HL-60/S4 treated with retinoic acid at 250 ng/mL for 4 days and 3 days (cell line): ENCODE measurements around the gene RAB32.

ENCODE experiments used
- in situ Hi-C: fragments of 300-500 bp; cut with MboI; formaldehyde crosslinking; loops from 2 replicates; pipeline ENCODE4 v1.7.0; 2022; ENCODE audit warnings: low sequenced_read_pairs

The RAB32 gene

DNA sequence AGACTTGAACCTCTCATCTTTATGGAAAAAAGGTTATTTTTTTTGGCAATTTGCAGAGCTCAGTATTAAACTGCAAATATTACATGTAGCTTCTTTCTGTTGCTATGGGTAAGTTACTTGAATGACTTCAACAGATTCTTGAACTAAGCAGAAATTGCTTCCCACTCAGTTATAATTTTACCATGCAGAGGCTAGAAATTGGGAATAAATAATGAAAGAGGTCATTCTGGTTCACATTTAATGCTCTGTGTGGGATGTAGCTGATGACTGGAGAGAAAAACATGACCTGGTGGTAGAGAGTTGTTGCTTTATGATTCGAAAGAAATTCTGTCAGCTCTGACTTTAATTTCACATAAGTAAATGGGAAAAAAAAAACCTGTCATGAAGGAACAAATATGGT lies 38.3 kb downstream of the RAB32 start:
- in situ Hi-C loops: no loop called here

DNA sequence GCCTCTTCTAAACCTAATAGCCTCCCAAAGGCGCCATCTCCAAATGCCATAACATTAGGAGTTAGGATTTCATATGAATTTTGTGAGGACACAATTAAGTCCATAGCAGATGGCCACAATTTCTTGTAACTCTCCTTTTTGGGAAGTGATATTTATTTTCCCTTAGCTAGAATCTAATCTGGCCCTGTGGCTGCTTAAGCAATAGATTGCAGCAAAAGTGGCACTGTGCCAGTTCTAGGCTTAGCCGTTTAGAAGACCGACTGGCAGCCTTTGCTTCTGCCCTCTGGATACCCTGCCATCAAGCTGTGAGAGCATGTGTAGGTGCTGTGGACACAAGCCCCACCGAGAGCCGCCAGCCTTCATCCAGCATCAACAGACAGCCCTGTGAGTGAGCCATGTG lies 39.2 kb downstream of the RAB32 start:
- in situ Hi-C loops: no loop called here

DNA sequence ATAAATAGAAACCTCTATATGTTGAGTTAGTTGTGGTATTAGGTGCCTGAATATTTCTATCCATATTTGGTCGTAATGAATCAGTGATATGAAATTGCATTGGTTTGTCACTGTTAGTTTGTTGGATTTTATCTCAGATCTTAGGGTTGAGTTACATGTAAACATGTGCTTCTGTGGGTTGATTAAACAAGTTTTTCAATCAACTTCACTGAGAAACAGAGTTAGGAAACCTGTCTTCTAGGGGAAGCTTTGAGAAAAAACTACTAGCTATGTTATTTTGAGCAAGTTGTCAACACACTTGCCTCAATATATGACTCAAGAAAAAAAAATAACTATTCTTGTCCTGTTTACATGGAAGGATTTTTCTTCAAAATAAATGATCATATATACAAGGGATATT lies 40.3 kb downstream of the RAB32 start:
- in situ Hi-C loops: no loop called here

DNA sequence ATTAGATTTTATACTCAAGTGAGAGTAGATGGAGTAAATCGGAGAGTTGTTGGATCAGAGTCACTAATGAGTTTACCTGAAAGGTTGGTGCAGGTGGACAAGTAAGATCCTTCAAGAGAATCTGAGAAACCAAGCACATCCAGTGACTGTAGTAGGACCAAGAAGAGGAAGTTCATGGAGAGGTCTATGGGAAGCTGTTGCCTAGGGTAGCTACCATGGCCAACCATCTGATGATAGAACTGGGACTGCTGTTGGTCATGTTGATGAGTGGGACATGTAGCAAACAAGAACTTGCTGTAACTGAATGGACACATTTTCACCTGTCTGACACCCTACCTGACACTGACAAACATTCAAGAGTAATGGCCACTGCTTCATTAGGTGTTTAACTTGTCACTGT lies 43.8 kb downstream of the RAB32 start:
- in situ Hi-C loops: no loop called here

DNA sequence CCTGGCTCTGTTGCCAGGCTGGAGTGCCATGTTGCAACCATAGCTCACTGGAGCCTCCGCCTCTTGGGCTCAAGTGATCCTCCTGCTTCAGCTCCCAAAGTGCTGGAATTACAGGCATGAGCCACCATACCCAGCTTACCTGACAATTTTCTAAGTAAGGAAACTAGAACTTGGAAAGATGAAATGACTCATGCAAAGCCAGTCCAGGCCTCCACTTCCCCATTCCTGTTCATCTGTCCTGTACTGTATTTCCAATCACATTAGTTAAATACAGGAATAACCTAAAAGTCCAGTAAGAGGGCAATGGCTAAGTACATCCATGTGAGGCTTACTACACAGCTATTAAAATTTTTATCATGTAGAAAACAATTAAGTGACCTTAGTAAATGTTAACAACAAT lies 46.9 kb downstream of the RAB32 start:
- in situ Hi-C loops: no loop called here

DNA sequence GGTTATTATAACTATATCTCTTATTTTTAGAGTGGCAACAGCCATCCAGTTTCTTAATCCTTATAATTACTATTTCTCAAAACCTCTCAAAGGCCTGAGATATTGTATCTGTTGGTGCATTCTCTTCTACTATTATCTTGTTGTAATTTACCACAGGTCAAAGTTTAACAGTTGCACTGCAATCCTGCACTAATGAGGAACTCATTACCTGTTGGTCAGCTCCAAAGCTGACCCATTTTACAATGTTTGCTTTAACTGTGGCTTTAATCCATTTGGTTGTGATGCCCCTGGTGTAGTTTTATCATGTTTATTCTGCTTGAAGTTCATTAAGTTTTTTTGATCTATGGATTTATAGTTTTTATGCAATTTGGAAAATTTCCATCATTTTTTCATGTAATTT lies 48.8 kb downstream of the RAB32 start:
- in situ Hi-C loops: no loop called here

DNA sequence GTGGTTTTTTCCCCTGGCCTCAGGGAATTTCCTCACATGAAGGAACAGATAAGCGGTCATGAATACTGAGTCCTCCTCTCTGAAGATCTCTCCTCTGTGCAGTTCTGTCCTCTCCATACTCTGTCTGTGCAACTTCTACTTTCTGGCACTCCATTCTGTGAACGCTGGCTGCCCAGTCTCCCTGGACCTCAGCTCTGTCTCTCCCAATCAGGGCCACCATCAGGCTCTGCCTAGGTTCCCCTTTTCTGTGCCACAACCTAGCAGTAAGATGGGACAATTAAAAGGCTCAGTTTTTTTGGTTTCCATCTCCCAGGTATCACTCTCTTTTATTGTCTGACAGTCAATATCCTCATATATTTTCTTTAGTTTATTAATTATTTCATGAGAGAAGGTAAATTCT lies 50.4 kb downstream of the RAB32 start:
- in situ Hi-C loops: no loop called here

DNA sequence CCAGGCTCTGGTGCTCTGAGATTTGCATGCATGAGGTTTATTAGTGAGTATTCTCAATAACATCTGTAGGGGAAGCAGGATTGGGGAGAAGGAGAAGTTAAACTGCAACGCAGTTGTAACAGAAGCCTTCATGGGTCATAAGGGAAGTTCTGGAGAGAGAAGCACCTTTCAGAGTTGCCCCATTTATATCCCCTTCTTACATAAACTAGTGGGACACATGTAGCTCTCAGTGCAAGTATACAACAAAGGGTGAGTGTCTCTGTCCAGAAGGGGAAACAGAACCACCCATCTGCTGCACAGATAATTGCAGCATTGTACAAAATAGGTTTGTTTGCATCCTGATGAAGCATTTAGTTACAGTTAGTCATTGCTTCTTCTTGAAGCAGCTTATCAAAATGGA lies 50.9 kb downstream of the RAB32 start:
- in situ Hi-C loops: no loop called here

DNA sequence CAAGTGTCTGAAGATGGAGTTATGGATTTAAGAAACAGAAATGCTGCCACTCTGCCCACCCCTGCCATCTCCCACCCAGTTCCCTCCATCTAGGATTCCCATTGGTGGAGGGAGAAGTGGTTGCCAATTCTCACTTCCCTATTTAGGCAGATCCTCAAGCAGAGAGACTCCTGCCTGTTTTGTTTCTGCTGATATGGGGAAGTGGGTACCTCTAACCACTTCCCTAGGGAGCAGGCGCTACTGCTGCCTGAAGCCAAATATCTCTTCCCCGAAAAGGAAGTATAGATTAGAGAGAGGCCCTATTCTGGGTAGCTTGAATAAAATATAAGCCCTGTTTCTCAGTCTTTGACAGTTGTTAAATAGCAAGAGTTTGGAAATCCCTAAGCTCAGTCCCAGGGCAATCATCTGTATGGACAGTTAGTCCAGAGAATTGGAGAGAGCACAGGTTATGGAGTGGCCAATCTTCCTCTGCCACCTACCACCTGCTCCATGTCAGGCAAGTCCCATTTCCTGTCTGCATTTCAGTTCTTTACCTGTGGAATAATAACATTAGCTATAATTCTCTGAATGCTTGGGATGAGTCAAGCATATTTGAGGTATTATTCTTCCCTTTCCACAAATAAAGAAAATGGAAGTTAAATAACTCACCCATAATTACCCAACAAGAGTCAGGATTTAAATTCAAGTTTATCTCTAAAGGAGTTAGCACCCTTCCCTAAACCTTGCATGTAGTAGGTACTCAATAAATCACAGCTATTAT lies 52.5 kb downstream of the RAB32 start:
- in situ Hi-C loops: no loop called here

DNA sequence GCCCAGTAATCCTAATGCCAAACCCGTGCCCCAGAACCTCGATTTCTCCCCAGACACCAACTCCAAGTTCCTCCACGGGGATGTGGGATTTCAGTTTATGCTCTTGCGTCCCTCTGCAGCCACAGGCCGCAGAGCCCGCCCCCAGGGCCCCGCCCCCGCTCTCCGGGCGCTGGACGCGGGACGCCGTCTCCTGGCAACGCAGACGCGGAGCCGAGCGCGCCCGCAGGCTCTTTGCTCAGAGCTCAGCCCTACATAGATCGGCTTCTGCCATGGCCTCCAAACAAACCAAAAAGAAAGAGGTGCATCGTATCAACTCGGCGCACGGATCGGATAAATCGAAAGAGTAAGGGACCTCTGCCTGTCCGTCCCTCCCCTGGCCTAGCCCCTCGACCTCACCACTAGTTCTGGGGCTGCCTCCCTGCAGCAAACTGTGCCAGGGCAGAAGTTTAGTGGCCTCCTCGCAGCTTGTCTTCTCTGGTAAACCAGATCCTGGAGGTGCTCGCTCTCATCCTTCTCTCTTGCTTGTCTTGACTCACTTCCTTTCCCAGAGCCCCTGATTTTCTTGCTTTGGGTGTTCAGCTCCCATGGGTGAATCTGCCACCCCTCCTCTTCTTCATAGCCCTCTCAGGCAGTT lies 55.3 kb downstream of the RAB32 start, which contains the start of gene ADGB:
Gene ADGB (plus strand): TSS at position 201 of the 634 bp plus-strand sequence. CDS start 69 bp downstream, at position 270.
- in situ Hi-C loops: no loop called here

DNA sequence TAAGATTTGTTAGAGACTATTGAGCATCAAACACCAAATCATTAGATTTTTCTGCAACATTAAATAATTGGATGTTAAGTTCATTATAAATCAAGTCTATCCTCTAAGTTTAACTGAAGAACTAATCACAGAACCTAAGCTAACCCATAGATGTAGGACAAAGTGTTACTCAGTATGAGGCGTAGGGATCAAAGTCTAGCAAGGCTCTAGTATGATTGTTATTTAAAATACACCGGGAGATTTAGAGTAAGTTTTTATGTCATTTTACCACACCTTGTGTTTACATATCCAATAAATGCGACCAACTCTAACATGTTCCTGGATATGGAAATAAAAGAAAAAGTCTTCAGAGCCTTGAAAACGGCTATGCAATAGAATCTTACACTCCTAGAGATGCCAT lies 57.7 kb downstream of the RAB32 start:
- in situ Hi-C loops: no loop called here

DNA sequence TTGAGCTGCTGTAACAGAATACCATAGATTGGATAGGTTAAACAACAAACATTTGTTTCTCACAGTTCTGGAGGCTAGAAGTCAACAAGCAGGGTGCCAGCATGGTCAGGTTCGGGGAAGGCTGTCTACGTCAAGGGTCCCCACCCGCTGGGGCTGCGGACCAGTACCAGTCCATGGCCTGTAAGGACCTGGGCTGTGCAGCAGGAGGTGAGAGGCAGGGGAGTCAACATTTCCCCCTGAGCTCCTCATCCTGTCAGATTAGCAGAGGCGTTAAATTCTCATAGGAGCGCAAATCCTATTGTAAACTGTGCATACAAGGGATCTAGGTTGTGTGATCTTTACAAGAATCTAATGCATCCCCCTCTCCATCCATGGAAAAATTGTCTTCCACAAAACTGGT lies 58.9 kb downstream of the RAB32 start:
- in situ Hi-C loops: no loop called here
